ENCODE data around the gene FGF22. TPM values are rescaled to one million over a fixed set of nuclear protein-coding genes. Genes with fewer than 3 reads are reported as not detected.
"Not testable (repeated sequence)": the region's sequence is repeated elsewhere in the genome, so short reads cannot be mapped to it uniquely, and the experiment has no call there.

The FGF22 gene
- total and polyA plus RNA-seq, 2 of the 8 experiments (the other 6 are each of a cell fraction or from before 2014, with no cell fraction given), result 0.44 to 1.7 TPM

DNA sequence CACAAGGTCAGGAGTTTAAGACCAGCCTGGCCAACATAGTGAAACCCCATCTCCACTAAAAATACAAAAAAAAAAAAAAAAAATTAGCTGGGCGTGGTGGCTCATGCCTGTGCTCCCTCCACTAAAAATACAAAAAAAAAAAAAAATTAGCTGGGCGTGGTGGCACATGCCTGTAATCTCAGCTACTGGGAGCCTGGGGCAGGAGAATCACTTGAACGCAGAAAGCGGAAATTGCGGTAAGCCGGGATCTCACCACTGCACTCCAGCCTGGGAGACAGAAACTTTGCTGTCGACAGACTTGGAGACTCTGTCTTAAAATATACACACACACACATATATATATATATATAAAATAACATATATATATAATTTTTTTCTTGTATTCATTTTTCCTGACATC lies 13.1 kb upstream of the FGF22 start:
- not testable (repeated sequence) for H2BK15ac ChIP-seq (ENCODE audit: low read length); H3K18ac ChIP-seq (ENCODE audit: extremely low read depth, low read length); H3K27me3 ChIP-seq (replicated peaks in 1 of 4; ENCODE audit: control insufficient read depth in 3 of 4, extremely low read depth in 1 of 4, insufficient read depth in 3 of 4, low read length in 3 of 4); H2BK12ac ChIP-seq (ENCODE audit: low read depth, low read length); H3K9ac ChIP-seq (replicated peaks in 1 of 4; ENCODE audit: extremely low read depth in 1 of 4, low read depth in 3 of 4, low read length in 3 of 4); H3K23ac ChIP-seq (ENCODE audit: insufficient read length); H3K56ac ChIP-seq (replicated peaks; ENCODE audit: insufficient read length, low read depth, low read length); H2BK20ac ChIP-seq (ENCODE audit: low read length); H3K79me2 ChIP-seq (ENCODE audit: control insufficient read depth in 1 of 2, insufficient read depth in 2 of 2, low read length in 2 of 2); H4K91ac ChIP-seq (replicated peaks; ENCODE audit: insufficient read length, low read length); H3K79me1 ChIP-seq (ENCODE audit: low read depth, low read length); H3K14ac ChIP-seq (ENCODE audit: insufficient read length); H2AK5ac ChIP-seq (ENCODE audit: low read depth, low read length); H3K27ac ChIP-seq (ENCODE audit: low read depth, low read length); H3K23me2 ChIP-seq (ENCODE audit: low read depth, low read length); H3K4ac ChIP-seq (replicated peaks; ENCODE audit: insufficient read length, low read depth, low read length); H2BK5ac ChIP-seq (ENCODE audit: low read depth, low read length); H3K9me3 ChIP-seq (ENCODE audit: insufficient read depth in 2 of 2, low read depth in 1 of 2, low read length in 1 of 2); DNase-seq (ENCODE audit: low read depth in 1 of 2, low spot score in 2 of 2); FAIRE-seq; H3K4me1 ChIP-seq (replicated peaks in 1 of 4; ENCODE audit: control insufficient read depth in 3 of 4, insufficient read depth in 4 of 4, low read length in 3 of 4); H3K4me3 ChIP-seq (ENCODE audit: extremely low read depth in 1 of 4, insufficient read depth in 2 of 4, low read depth in 3 of 4, low read length in 4 of 4); H3K4me2 ChIP-seq (ENCODE audit: insufficient read depth in 1 of 2, low read depth in 2 of 2, low read length in 2 of 2); H4K8ac ChIP-seq (ENCODE audit: extremely low read depth, insufficient read depth, low read length); H2AFZ ChIP-seq (ENCODE audit: low read length); H2BK120ac ChIP-seq (replicated peaks; ENCODE audit: low read depth, low read length); H4K5ac ChIP-seq (ENCODE audit: insufficient read length, low read depth, low read length)
- peaks cover 7 to 12% of the 10 kb centered on the region in 2 experiments for H4K20me1 ChIP-seq (replicated peaks in 1 of 2; ENCODE audit: control insufficient read depth in 1 of 2, insufficient read depth in 2 of 2, low read length in 2 of 2)
- WGBS, 2 experiments (ENCODE audit: extremely low coverage in 1 of 2, insufficient coverage in 1 of 2, insufficient read length in 1 of 2, insufficient replicate concordance in 2 of 2, low coverage in 1 of 2, low lambda C conversion rate in 2 of 2, missing lambda C conversion rate in 1 of 2), result 95% methylated on average over 5 of the region's 7 CpGs; no CpG with 5 or more reads in 1 of the 2 experiments
- peaks cover 2 to 34% (median 21%) of the 10 kb centered on the region in 4 experiments for H3K36me3 ChIP-seq (ENCODE audit: control insufficient read depth in 2 of 4, insufficient read depth in 4 of 4, low read length in 3 of 4)
- POLR2A ChIA-PET (ENCODE audit: partially characterized antibody), result interaction anchor here (0.6 to 2.2 kb wide), 4 partner anchors 8 to 45 kb away, joined by 3 to 5 read pairs (median 3); no protein-coding TSS in a partner anchor
- CTCF ChIA-PET (ENCODE audit: partially characterized antibody), result interaction anchor here (0.6 to 4.4 kb wide), 10 partner anchors 17 to 1085 kb away, joined by 3 to 26 read pairs (median 3); no protein-coding TSS in a partner anchor
